Adrenal gland (tissue), 5 donors: ENCODE results near the gene SPSB4.

ENCODE experiments used
- CTCF ChIP-seq, 6 experiments: fragments of 450-650 bp in 4 of 6; fragments of 200-600 bp in 2 of 6; sonication (generic) in 1 of 6; IDR thresholded peaks; 1 replicate in 5 of 6; 2 replicates in 1 of 6; pipeline versions ENCODE4 v1.5.1 to v1.8.0; 2016 to 2021; ENCODE audit warnings: antibody characterized with exemption in 6 of 6, mild to moderate bottlenecking in 2 of 6, moderate library complexity in 1 of 6
- POLR2A ChIP-seq, 2 donors: fragments of 450-650 bp; IDR thresholded peaks; one replicate each; pipeline ENCODE4 v1.6.1; 2017; ENCODE audit warnings: antibody characterized with exemption in 2 of 2, mild to moderate bottlenecking in 2 of 2, moderate library complexity in 1 of 2
- donor health status: DM: no; HTN: no; CAD: no.

GRCh38 chr3:141104151-141104821 lies 53.1 kb downstream of the SPSB4 start:
- no peak for TF ChIP-seq CTCF (IDR thresholded peaks at IDR 0.05)
- no peak for TF ChIP-seq POLR2A (IDR thresholded peaks at IDR 0.05)
